Activated naive CD8-positive, alpha-beta T cell treated with anti-CD3 and anti-CD28 coated beads, Interleukin-2, amount 10 ng/mL, durations not matched to agents 7 days and 5 days (primary cell): ENCODE results near the gene TNS1. TPM values are rescaled to one million over a fixed set of nuclear protein-coding genes. Genes with fewer than 3 reads are reported as not detected.

ENCODE experiments used
- ATAC-seq: fragments of 150-1000 bp; cut with Tn5 transposase; one replicate; pipeline ENCODE4 v1.10.0; 2021; ENCODE audit warnings: low read depth, moderate library complexity
- POLR2A ChIA-PET: fragments of 350-600 bp; sonication (Branson Sonifier 250); formaldehyde crosslinking; loops from one replicate; lab custom pipeline; 2021; ENCODE audit warnings: antibody characterized with exemption; lab: Charles Lee
- DNase-seq: peaks from one replicate; pipeline ENCODE4 v3.0.0; 2021
- H3K27ac Mint-ChIP-seq: one replicate; pipeline ENCODE4 v1.8.0; 2022; ENCODE audit warnings: mild to moderate bottlenecking, mixed read lengths
- H3K27me3 Mint-ChIP-seq: one replicate; pipeline ENCODE4 v1.8.0; 2022; ENCODE audit warnings: mild to moderate bottlenecking, moderate library complexity, mixed read lengths
- H3K36me3 Mint-ChIP-seq: one replicate; pipeline ENCODE4 v1.8.0; 2021; ENCODE audit warnings: mild to moderate bottlenecking, mixed read lengths
- H3K4me1 Mint-ChIP-seq: one replicate; pipeline ENCODE4 v1.8.0; 2021; ENCODE audit warnings: mixed read lengths
- H3K4me3 Mint-ChIP-seq: one replicate; pipeline ENCODE4 v1.8.0; 2022; ENCODE audit warnings: mild to moderate bottlenecking, moderate library complexity, mixed read lengths
- H3K9me3 Mint-ChIP-seq: one replicate; pipeline ENCODE4 v1.8.0; 2021; ENCODE audit warnings: mixed read lengths
- total RNA-seq, 2 experiments: library from RNA; stranded (reverse); gene quantifications; one replicate each; pipeline ENCODE4 v1.2.3, GENCODE V29; 2021

Gene TNS1
- total RNA-seq, 2 experiments from 2014 or later, result 15.1 to 21.2 TPM

DNA sequence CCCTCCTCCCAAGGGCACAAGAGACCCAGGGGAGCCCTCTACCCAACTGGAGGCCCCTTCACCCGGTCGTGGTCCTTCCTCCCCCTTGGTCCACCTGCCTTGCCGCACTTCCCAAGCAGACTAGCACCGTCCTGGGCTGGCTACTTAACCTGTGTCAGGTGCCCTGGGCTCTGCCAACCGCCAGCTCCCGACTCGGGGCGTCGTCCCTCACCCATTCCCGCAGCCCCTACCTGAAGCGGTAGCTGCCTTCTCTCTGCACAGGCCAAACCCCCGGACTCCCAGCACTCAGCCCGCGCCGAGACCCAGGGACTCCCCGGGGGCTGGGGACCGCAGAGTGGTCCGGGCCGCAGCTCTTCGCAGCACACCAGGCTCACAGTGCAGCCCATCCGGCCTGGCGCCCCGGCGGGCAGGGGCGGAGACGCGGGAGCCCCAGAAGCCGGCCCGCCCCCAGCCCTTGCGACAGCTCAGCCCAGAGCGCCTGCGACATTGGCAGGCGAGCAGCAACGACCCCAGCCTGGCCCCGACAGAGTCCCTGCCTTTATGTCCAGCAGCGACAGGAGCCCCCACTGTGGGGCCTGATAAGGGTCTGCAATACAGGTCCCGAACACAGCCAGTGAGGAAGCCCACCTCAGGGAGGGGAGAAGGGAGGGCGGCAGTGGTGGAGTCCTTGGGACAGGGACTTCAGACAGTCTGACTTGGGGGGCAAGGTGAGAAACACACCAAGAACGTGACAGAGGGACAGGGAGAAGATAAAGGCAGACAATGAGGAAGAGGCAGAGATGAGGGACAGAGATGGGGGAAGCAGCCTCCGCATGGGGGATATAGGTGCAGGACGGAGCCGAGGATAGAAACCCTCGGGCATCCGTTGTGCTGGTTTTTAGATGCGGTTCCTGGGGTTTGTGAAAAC lies 31.0 kb upstream of the TNS1 start:
- H3K27ac Mint-ChIP-seq, result peak overlapping the region; percentile 85
- DNase-seq (no peak), ATAC-seq (peak; percentile 7)
- H3K36me3 Mint-ChIP-seq, result peaks cover 3% of the 10 kb centered on the region
- H3K4me1 Mint-ChIP-seq, result peaks cover 18% of the 10 kb centered on the region
- peak overlapping the region; percentile 80 for H3K4me3 Mint-ChIP-seq
- no peaks in the 10 kb centered on the region for H3K27me3 Mint-ChIP-seq
- H3K9me3 Mint-ChIP-seq, result no peaks in the 10 kb centered on the region
- POLR2A ChIA-PET, result no interaction called here

DNA sequence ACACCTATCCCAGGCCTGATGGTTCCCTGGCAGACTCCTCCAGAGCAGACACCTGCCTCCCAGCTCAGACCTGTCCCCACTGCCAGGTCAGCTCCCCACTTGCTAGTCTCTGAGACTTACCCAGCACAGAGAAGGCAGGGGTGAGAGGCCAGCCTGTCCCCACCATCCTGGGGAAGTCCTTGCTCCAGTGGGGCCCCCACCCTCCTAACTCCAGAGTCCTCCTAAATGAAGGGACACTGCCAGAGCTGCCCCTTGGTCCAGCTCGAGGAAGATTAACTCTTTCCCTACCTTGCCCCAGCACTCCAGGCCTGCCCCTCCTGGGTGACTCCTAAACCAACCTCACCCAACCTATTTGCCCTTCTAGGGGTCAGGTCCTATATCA lies 30.4 kb upstream of the TNS1 start:
- H3K4me3 Mint-ChIP-seq, result no peak overlapping the region

GRCh38 chr2:218032336-218033171 lies 29.8 kb upstream of the TNS1 start:
- ATAC-seq (no peak), DNase-seq (no peak)
- Mint-ChIP-seq H3K36me3 (no peaks in the 10 kb centered on the region), H3K27me3 (no peaks in the 10 kb centered on the region), H3K27ac (no peak overlapping the region), H3K9me3 (no peaks in the 10 kb centered on the region), H3K4me3 (no peak overlapping the region), H3K4me1 (peaks cover 13% of the 10 kb centered on the region)
- POLR2A ChIA-PET, result interaction anchor here (0.5 kb wide), 1 partner anchor 627 kb away, joined by 3 read pairs; the partner anchor contains the start of genes BCS1L and ZNF142

More for the DNA sequence above, 30.4 kb upstream of the TNS1 start:
- Mint-ChIP-seq H3K27ac (no peak overlapping the region), H3K4me1 (peaks cover 13% of the 10 kb centered on the region), H3K27me3 (no peaks in the 10 kb centered on the region), H3K36me3 (peaks cover 2% of the 10 kb centered on the region), H3K9me3 (no peaks in the 10 kb centered on the region)
- DNase-seq, result no peak
- POLR2A ChIA-PET, result no interaction called here
- ATAC-seq, result no peak

DNA sequence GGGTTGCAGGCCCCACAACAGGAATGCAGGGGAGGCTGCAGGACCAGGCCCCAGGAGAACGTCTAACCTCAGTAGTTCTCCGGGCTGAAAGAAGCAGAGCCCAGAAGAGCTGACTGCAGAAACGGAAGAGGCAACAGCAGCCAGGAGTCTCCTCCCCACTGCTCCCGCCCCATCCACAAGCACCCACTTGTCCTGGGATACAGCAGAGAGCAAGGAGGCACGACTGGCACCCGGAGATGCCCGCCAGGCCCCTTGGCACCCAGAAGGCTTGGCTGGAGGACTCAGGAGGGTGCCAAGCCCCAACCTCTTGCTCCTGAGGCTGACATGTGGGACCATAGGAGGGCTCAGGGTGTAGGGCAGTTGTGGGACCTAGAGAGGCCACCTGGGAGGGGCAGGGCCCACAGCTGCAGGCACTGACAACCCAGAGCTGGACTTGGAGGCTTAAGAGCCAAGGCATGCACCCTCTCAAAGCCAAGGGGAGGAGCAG lies 29.0 kb upstream of the TNS1 start:
- no peaks in the 10 kb centered on the region for H3K27me3 Mint-ChIP-seq
- H3K4me3 Mint-ChIP-seq, result no peak overlapping the region
- POLR2A ChIA-PET, result interaction anchor here (0.5 kb wide), 1 partner anchor 628 kb away, joined by 3 read pairs; the partner anchor contains the start of genes BCS1L and ZNF142
- H3K9me3 Mint-ChIP-seq, result no peaks in the 10 kb centered on the region
- H3K27ac Mint-ChIP-seq, result no peak overlapping the region
- DNase-seq, result no peak
- no peak for ATAC-seq
- peaks cover 13% of the 10 kb centered on the region for H3K4me1 Mint-ChIP-seq
- H3K36me3 Mint-ChIP-seq, result no peaks in the 10 kb centered on the region

DNA sequence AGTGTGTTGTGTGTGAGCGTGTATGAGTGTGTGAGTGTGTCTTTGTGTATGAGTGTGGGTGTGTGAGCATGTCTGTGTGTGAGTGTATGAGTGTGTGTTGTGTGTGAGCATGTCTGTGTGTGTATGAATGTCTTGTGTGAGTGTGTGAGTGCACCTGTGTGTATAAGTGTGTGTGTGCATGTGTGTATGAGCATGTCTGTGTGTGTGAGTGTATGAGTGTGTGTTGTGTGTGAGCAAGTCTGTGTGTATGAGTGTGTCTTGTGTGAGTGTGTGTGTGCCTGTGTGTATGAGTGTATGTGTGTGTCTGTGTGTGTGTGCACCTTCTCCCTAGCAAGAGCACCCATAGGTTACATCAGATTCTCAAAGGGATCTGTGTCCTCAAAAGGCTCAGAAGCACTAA lies 28.5 kb upstream of the TNS1 start:
- Mint-ChIP-seq H3K36me3 (no peaks in the 10 kb centered on the region), H3K4me1 (peaks cover 8% of the 10 kb centered on the region), H3K27me3 (no peaks in the 10 kb centered on the region), H3K4me3 (no peak overlapping the region), H3K27ac (no peak overlapping the region), H3K9me3 (no peaks in the 10 kb centered on the region)
- no peak for ATAC-seq
- POLR2A ChIA-PET, result no interaction called here
- no peak for DNase-seq

- DNase-seq (no peak), ATAC-seq (no peak)
- Mint-ChIP-seq H3K27me3 (no peaks in the 10 kb centered on the region), H3K4me1 (peaks cover 6% of the 10 kb centered on the region), H3K4me3 (no peak overlapping the region), H3K27ac (no peak overlapping the region), H3K9me3 (no peaks in the 10 kb centered on the region), H3K36me3 (no peaks in the 10 kb centered on the region)
- POLR2A ChIA-PET, result no interaction called here
Observed at GRCh38 chr2:218030409-218031195, 27.8 kb upstream of the TNS1 start.

GRCh38 chr2:218029366-218030360 lies 26.9 kb upstream of the TNS1 start:
- DNase-seq (no peak), ATAC-seq (no peak)
- peaks cover 4% of the 10 kb centered on the region for H3K4me1 Mint-ChIP-seq
- no peak overlapping the region for H3K27ac Mint-ChIP-seq
- H3K27me3 Mint-ChIP-seq, result no peaks in the 10 kb centered on the region
- H3K4me3 Mint-ChIP-seq, result no peak overlapping the region
- H3K36me3 Mint-ChIP-seq, result no peaks in the 10 kb centered on the region
- POLR2A ChIA-PET, result no interaction called here
- H3K9me3 Mint-ChIP-seq, result no peaks in the 10 kb centered on the region

DNA sequence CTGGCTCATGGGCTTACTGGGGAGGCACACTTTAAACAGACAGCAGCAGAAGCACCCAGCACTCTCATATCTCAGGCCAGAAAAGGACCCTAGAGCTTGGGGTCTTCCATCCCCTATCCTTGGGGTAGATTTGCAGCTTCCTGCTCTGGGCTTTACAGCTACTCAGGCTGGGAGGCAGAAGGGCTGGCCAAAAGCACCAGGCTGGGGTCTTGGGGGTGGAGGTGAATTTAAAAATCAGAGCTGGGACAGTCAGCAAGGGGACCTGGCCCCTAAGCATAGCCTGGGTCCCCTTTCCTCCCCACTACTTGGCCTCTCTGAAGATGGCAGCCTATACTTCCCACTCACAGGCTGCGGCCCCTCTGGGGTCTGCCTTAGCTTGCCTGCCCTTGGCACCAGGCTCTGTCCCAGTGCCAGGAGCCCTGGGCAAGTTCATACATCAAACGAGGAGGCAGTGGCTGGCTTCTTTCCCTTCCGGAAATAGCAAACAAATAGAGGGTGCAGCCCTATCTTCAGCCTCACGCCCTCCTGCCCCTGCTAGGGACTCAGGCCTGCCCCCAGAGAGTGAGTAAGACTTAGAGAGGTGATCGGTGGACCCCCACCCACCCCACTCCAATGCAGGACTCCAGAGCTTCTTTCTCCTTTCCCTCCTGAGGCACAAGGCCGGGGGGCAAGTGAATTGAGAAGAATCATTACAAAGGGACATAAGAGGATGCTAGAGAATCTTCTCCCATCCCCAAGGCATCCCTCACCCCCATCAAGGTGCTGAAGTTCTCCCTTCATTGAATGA lies 26.0 kb upstream of the TNS1 start:
- H3K36me3 Mint-ChIP-seq, result no peaks in the 10 kb centered on the region
- ATAC-seq, result no peak
- peak overlapping the region; percentile 41 for H3K27ac Mint-ChIP-seq
- POLR2A ChIA-PET, result no interaction called here
- no peaks in the 10 kb centered on the region for H3K4me1 Mint-ChIP-seq
- H3K4me3 Mint-ChIP-seq, result no peak overlapping the region
- H3K27me3 Mint-ChIP-seq, result no peaks in the 10 kb centered on the region
- H3K9me3 Mint-ChIP-seq, result no peaks in the 10 kb centered on the region
- DNase-seq, result no peak

DNA sequence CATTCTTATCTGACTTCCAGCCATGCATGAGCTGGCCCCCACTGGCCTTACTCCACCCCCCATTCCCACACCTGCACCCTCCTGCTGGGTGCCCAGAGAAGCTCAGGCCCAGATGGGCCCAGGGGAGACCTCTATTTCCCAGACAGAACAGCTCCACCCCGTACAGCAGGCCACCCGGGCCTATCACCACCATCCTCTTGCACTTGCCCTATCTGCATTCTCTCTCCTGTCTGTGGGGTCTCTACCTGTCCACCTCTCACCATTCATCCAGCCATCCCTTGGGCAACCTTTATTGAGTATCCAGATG lies 25.3 kb upstream of the TNS1 start:
- no peaks in the 10 kb centered on the region for H3K27me3 Mint-ChIP-seq
- no peaks in the 10 kb centered on the region for H3K36me3 Mint-ChIP-seq
- no peaks in the 10 kb centered on the region for H3K9me3 Mint-ChIP-seq
- H3K4me3 Mint-ChIP-seq, result no peak overlapping the region
- H3K27ac Mint-ChIP-seq, result peak overlapping the region; percentile 41
- DNase-seq (no peak), ATAC-seq (no peak)
- POLR2A ChIA-PET, result no interaction called here
- no peaks in the 10 kb centered on the region for H3K4me1 Mint-ChIP-seq

GRCh38 chr2:218027426-218028188 lies 24.8 kb upstream of the TNS1 start:
- POLR2A ChIA-PET, result no interaction called here
- DNase-seq, result no peak
- no peaks in the 10 kb centered on the region for H3K27me3 Mint-ChIP-seq
- no peak overlapping the region for H3K27ac Mint-ChIP-seq
- H3K36me3 Mint-ChIP-seq, result no peaks in the 10 kb centered on the region
- no peak overlapping the region for H3K4me3 Mint-ChIP-seq
- H3K9me3 Mint-ChIP-seq, result no peaks in the 10 kb centered on the region
- no peaks in the 10 kb centered on the region for H3K4me1 Mint-ChIP-seq
- ATAC-seq, result no peak

DNA sequence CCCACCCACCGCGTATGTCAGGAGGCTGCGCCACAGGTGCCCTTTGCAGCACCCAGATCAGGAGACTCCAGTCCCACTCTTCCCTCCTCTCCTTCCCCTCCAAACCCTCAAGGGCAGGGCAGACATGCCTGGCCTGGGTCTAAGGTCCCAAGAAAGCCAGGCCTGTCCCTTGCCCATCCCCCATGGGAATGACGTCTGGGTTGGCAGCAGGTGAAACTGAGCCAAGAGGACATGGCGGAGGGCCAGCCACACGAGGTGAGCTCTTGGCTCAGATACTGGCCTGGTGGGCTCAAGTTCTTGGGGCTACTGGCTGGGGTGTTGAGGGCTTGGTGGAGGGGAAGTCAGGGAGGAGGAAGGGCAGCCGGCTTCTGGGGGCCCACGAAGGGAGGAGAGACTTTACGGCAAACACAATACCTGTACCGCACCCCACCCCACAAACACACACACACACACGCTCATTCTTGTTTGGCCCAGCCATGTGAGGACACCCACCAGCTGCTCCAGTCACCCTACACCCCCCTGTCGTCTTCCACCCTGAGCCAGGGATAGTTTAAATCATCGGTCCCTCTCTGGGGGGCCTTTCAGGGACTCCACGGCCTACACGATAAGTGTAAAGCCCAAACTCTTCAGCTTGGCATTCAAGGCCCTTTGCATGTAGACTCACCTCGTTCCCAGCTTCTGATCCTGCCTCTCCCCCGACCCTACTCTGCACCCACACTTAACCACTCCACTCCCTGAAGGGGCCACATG lies 24.1 kb upstream of the TNS1 start:
- Mint-ChIP-seq H3K36me3 (no peaks in the 10 kb centered on the region), H3K9me3 (no peaks in the 10 kb centered on the region), H3K27ac (no peak overlapping the region), H3K4me1 (no peaks in the 10 kb centered on the region), H3K4me3 (no peak overlapping the region), H3K27me3 (no peaks in the 10 kb centered on the region)
- ATAC-seq (no peak), DNase-seq (no peak)
- POLR2A ChIA-PET, result no interaction called here
